ENCODE results near the gene GRPEL1. TPM values are rescaled to one million over a fixed set of nuclear protein-coding genes. Genes with fewer than 3 reads are reported as not detected.

GRPEL1 gene
- total and polyA plus RNA-seq, 2 of the 13 experiments (the other 11 are each of a cell fraction or from before 2014, with no cell fraction given): 32.3 to 141 TPM

DNA sequence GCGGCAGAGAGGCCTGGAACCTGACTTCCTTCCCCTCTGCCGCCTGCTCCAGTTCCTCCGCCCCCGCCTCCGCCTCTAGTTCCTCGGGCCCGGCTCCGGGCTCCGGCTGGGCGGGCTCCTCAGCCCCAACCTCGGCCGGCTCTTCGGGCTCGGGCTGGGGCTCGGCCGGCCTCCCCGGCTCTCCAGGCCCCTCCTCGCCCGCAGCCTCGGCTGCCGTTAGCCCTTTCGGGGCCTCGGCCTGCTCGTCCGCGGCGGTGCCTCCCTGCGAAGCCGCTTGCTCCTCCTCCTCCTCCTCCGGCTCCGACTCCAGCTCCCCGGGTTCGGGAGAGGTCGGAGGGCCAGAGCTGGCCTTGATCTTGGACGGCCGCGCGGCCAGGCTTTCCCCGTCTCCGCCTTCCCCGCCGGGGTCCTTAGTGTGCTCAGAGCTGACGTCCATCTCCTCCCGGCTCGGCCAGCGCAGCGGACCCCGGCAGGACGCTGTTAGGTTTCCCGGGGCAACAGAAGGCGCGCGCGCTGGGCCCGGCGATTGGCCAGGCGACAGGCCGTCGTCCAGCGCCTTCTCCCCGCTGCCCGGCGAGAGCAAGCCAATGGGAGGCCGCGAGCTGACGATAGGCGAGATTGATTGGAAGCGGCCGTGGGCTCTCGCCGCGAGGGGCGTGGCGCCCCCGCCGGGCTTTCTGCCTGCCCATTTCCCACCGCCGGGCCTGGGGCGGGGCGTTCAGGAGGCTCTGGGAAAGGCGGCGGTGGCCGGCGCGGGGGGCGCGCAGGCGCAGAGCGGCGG, 25.2 kb downstream of the GRPEL1 start (continued):
- TF ChIP-seq ZNF180 (CRISPR knock-in tag; IDR thresholded peaks at IDR 0.05; ENCODE audit: borderline replicate concordance, low read depth) (no peak), MAFK (conservative IDR thresholded peaks at IDR 0.05 in 1 of 2, IDR thresholded peaks at IDR 0.05 in 1 of 2; ENCODE audit: low read length in 2 of 2) (no peak), MAZ (IDR thresholded peaks at IDR 0.05; ENCODE audit: borderline replicate concordance, low read depth, low read length) (peak; percentile 78), MAZ (CRISPR knock-in tag; IDR thresholded peaks at IDR 0.05; ENCODE audit: low read depth) (peak; percentile 71), CAMTA2 (CRISPR knock-in tag; IDR thresholded peaks at IDR 0.05; ENCODE audit: borderline replicate concordance) (no peak), ZNF263 (CRISPR knock-in tag; IDR thresholded peaks at IDR 0.05) (0 out of 2 replicates have a peak, but pooled peaks have one; percentile 61), ZZZ3 (CRISPR knock-in tag; IDR thresholded peaks at IDR 0.05; ENCODE audit: borderline replicate concordance) (no peak), RFX3 (CRISPR knock-in tag; IDR thresholded peaks at IDR 0.05) (peak; percentile 96), PRPF4 (IDR thresholded peaks at IDR 0.05; ENCODE audit: low read depth, low read length, poor library complexity, severe bottlenecking) (no peak), YEATS2 (CRISPR knock-in tag; IDR thresholded peaks at IDR 0.05; ENCODE audit: borderline replicate concordance) (no peak), DMAP1 (CRISPR knock-in tag; IDR thresholded peaks at IDR 0.05) (no peak), NFATC3 (CRISPR knock-in tag; IDR thresholded peaks at IDR 0.05) (no peak), ZNF567 (CRISPR knock-in tag; IDR thresholded peaks at IDR 0.05; ENCODE audit: borderline replicate concordance) (no peak), ZSCAN20 (CRISPR knock-in tag; IDR thresholded peaks at IDR 0.05; ENCODE audit: borderline replicate concordance) (no peak), MED13 (CRISPR knock-in tag; IDR thresholded peaks at IDR 0.05) (no peak), CHD2 (IDR thresholded peaks at IDR 0.05; ENCODE audit: low read depth, low read length) (no peak), NFRKB (IDR thresholded peaks at IDR 0.05) (no peak), TRIM24 (CRISPR knock-in tag; IDR thresholded peaks at IDR 0.05) (no peak), ZNF674 (CRISPR knock-in tag; IDR thresholded peaks at IDR 0.05; ENCODE audit: low read depth) (no peak), ZNF614 (CRISPR knock-in tag; IDR thresholded peaks at IDR 0.05; ENCODE audit: borderline replicate concordance) (no peak; the same call in 1 of the 2 replicates), PAX8 (CRISPR knock-in tag; IDR thresholded peaks at IDR 0.05; ENCODE audit: borderline replicate concordance) (no peak), ZNF841 (CRISPR knock-in tag; IDR thresholded peaks at IDR 0.05; ENCODE audit: borderline replicate concordance) (no peak), POLR2AphosphoS2 (IDR thresholded peaks at IDR 0.05; ENCODE audit: low read depth, low read length) (no peak), AGO2 (optimal IDR thresholded peaks at IDR 0.05; ENCODE audit: low read depth, low read length) (no peak)
- TF ChIP-seq, protein P1, sequence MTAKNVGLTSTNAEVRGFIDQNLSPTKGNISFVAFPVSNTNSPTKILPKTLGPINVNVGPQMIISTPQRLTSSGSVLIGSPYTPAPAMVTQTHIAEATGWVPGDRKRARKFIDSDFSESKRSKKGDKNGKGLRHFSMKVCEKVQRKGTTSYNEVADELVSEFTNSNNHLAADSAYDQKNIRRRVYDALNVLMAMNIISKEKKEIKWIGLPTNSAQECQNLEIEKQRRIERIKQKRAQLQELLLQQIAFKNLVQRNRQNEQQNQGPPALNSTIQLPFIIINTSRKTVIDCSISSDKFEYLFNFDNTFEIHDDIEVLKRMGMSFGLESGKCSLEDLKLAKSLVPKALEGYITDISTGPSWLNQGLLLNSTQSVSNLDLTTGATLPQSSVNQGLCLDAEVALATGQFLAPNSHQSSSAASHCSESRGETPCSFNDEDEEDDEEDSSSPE (CRISPR knock-in tag; IDR thresholded peaks at IDR 0.05): peak; percentile 89
- TF ChIP-seq, protein P2, sequence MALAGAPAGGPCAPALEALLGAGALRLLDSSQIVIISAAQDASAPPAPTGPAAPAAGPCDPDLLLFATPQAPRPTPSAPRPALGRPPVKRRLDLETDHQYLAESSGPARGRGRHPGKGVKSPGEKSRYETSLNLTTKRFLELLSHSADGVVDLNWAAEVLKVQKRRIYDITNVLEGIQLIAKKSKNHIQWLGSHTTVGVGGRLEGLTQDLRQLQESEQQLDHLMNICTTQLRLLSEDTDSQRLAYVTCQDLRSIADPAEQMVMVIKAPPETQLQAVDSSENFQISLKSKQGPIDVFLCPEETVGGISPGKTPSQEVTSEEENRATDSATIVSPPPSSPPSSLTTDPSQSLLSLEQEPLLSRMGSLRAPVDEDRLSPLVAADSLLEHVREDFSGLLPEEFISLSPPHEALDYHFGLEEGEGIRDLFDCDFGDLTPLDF (CRISPR knock-in tag; IDR thresholded peaks at IDR 0.05): peak; percentile 85
- TF ChIP-seq, protein P3, sequence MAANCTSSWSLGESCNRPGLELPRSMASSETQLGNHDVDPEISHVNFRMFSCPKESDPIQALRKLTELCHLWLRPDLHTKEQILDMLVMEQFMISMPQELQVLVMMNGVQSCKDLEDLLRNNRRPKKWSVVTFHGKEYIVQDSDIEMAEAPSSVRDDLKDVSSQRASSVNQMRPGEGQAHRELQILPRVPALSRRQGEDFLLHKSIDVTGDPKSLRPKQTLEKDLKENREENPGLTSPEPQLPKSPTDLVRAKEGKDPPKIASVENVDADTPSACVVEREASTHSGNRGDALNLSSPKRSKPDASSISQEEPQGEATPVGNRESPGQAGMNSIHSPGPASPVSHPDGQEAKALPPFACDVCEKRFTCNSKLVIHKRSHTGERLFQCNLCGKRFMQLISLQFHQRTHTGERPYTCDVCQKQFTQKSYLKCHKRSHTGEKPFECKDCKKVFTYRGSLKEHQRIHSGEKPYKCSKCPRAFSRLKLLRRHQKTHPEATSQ (CRISPR knock-in tag; IDR thresholded peaks at IDR 0.05; ENCODE audit: borderline replicate concordance): no peak

Measured in HepG2 (cell line).